HepG2 (cell line): ENCODE results near the gene PARN. TPM values are rescaled to one million over a fixed set of nuclear protein-coding genes. Genes with fewer than 3 reads are reported as not detected.

Experiments used
- CC2D1A ChIP-seq: sonication (generic); formaldehyde crosslinking; IDR thresholded peaks from 2 replicates; pipeline ENCODE4 v1.8.1; 2023; ENCODE audit warnings: mild to moderate bottlenecking, missing genetic modification reagents
- HOXA5 ChIP-seq: sonication (generic); formaldehyde crosslinking; IDR thresholded peaks from 2 replicates; pipeline ENCODE4 v1.4.0; 2020; ENCODE audit warnings: missing genetic modification reagents
- NAIF1 ChIP-seq: sonication (generic); formaldehyde crosslinking; IDR thresholded peaks from 2 replicates; pipeline ENCODE4 v1.5.0; 2020; ENCODE audit warnings: mild to moderate bottlenecking, missing genetic modification reagents, borderline replicate concordance
- RAD21 ChIP-seq: fragments of 450-650 bp; formaldehyde crosslinking; IDR thresholded peaks from 2 replicates; pipeline ENCODE4 v1.5.0; 2020; ENCODE audit warnings: mild to moderate bottlenecking
- RARG ChIP-seq: sonication (generic); formaldehyde crosslinking; IDR thresholded peaks from 2 replicates; pipeline ENCODE4 v1.4.0; 2020; ENCODE audit warnings: low read depth, mild to moderate bottlenecking, missing genetic modification reagents
- SMARCE1 ChIP-seq: fragments of 450-650 bp; IDR thresholded peaks from 2 replicates; pipeline ENCODE4 v1.6.1; 2017; ENCODE audit warnings: borderline replicate concordance
- SSRP1 ChIP-seq: IDR thresholded peaks from 2 replicates; pipeline ENCODE4 v1.6.1; 2016; ENCODE audit warnings: control low read depth
- ZFP62 ChIP-seq: sonication (generic); formaldehyde crosslinking; IDR thresholded peaks from 2 replicates; pipeline ENCODE4 v1.4.0; 2020; ENCODE audit warnings: missing genetic modification reagents
- ZFP82 ChIP-seq: sonication (generic); formaldehyde crosslinking; IDR thresholded peaks from 2 replicates; pipeline ENCODE4 v1.5.1; 2020; ENCODE audit warnings: mild to moderate bottlenecking, missing genetic modification reagents, borderline replicate concordance
- ZNF3 ChIP-seq: IDR thresholded peaks from 2 replicates; pipeline ENCODE4 v1.7.0; 2017; ENCODE audit warnings: inconsistent platforms
- ZNF441 ChIP-seq: sonication (generic); formaldehyde crosslinking; IDR thresholded peaks from 2 replicates; pipeline ENCODE4 v1.7.0; 2021; ENCODE audit warnings: missing genetic modification reagents, borderline replicate concordance
- ZNF543 ChIP-seq: sonication (generic); formaldehyde crosslinking; IDR thresholded peaks from 2 replicates; pipeline ENCODE4 v1.4.0; 2020; ENCODE audit warnings: mild to moderate bottlenecking, missing genetic modification reagents
- ZNF549 ChIP-seq: sonication (generic); formaldehyde crosslinking; IDR thresholded peaks from 2 replicates; pipeline ENCODE4 v1.5.0; 2020; ENCODE audit warnings: missing genetic modification reagents
- ZNF550 ChIP-seq: sonication (generic); formaldehyde crosslinking; IDR thresholded peaks from 2 replicates; pipeline ENCODE4 v1.4.0; 2020; ENCODE audit warnings: mild to moderate bottlenecking, missing genetic modification reagents, borderline replicate concordance
- ZNF562 ChIP-seq: sonication (generic); formaldehyde crosslinking; IDR thresholded peaks from 2 replicates; pipeline ENCODE4 v1.8.0; 2022; ENCODE audit warnings: missing genetic modification reagents, borderline replicate concordance
- ZNF567 ChIP-seq: sonication (generic); formaldehyde crosslinking; IDR thresholded peaks from 2 replicates; pipeline ENCODE4 v1.8.1; 2023; ENCODE audit warnings: mild to moderate bottlenecking, missing genetic modification reagents, borderline replicate concordance
- ZNF850 ChIP-seq: sonication (generic); formaldehyde crosslinking; conservative IDR thresholded peaks from 2 replicates; pipeline ENCODE4 v1.9.0; 2021; ENCODE audit warnings: mild to moderate bottlenecking, missing genetic modification reagents
- ZNF879 ChIP-seq: sonication (generic); formaldehyde crosslinking; IDR thresholded peaks from 2 replicates; pipeline ENCODE4 v1.8.1; 2023; ENCODE audit warnings: missing genetic modification reagents
- ZSCAN29 ChIP-seq: sonication (generic); formaldehyde crosslinking; conservative IDR thresholded peaks from 2 replicates; pipeline ENCODE4 v1.4.0; 2020; ENCODE audit warnings: mild to moderate bottlenecking, missing genetic modification reagents
- polyA plus RNA-seq, 8 experiments: library from polyadenylated mRNA; depleted of rRNA in 3 of 8; stranded (reverse) in 7 of 8; unstranded in 1 of 8; fragments of >200 nt; fragmentation: Illumina TruSeq in 4 of 8; extraction: Trizol in 4 of 8; gene quantifications; 2 replicates each; pipeline versions ENCODE4 v1.2.1 to v1.2.3, GENCODE V29; 2011 to 2016; ENCODE audit warnings: low read depth in 4 of 8, missing spikeins in 1 of 8, mixed read lengths in 1 of 8; ENCODE audit not compliant: insufficient read depth in 1 of 8
- total RNA-seq, 5 experiments: library from RNA; depleted of rRNA; stranded (reverse); fragments of >200 nt; fragmentation: Illumina TruSeq; extraction: Trizol; gene quantifications; 2 replicates each; pipeline ENCODE4 v1.2.3, GENCODE V29; 2016; ENCODE audit warnings: low read depth in 1 of 5
- TF ChIP-seq, protein P1 (sequence below): sonication (generic); formaldehyde crosslinking; IDR thresholded peaks from 2 replicates; pipeline ENCODE4 v1.5.0; 2020; ENCODE audit warnings: mild to moderate bottlenecking, low read depth, missing genetic modification reagents, borderline replicate concordance
- TF ChIP-seq, protein P2 (sequence below): sonication (generic); formaldehyde crosslinking; IDR thresholded peaks from 2 replicates; pipeline ENCODE4 v1.8.1; 2023; ENCODE audit warnings: mild to moderate bottlenecking, inconsistent platforms, moderate library complexity, missing genetic modification reagents, borderline replicate concordance
- TF ChIP-seq, protein P3 (sequence below): sonication (generic); formaldehyde crosslinking; conservative IDR thresholded peaks from 2 replicates; pipeline ENCODE4 v1.4.0; 2020; ENCODE audit warnings: mild to moderate bottlenecking, missing genetic modification reagents, moderate library complexity
- TF ChIP-seq, protein P4 (sequence below): IDR thresholded peaks from 2 replicates; pipeline ENCODE4 v1.6.1; 2018; ENCODE audit warnings: missing genetic modification reagents

PARN gene
- total and polyA plus RNA-seq, 2 of the 13 experiments (the other 11 are each of a cell fraction or from before 2014, with no cell fraction given): 13.3 to 47.6 TPM

DNA sequence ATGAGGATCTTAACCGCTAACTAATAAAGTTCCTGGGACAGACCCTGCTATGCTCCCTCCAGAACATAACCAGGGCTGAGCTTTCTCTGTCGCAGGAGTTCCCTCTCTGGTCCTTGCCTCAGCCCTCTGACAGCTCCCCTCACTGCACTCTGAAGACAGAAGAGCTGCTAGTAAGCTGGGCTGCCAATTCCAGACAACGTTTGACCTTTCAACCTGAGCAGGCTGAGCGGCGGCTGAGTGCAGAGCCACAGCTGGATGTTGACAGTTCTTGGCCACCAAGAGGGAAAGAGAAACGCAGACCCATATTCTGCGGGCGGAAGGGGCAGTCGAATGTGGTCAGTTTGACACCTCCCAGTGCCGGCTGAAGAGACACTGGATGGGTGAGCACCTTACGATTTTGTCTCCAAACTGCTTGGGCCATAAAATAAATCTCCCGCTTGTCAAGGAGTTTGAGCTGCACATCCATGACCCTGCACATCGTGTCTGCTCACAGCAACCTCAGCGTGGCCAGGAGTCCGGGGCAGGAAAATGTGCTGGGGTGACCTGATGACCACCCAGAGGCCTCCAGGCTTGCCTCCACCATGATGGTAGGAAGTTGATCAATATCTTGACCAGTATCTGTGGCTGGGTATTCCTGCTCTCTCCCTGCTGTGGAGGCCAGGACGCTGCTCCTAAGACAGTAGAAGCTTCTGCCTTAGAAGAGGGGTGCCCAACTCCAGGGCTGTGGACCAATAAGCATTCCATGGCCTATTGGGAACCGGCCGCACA lies 209.2 kb downstream of the PARN start (continued):
- TF ChIP-seq ZNF441 (no peak), CC2D1A (no peak), RAD21 (CRISPR knock-in tag) (no peak), RARG (CRISPR knock-in tag) (no peak), SMARCE1 (no peak), ZNF3 (no peak), ZNF550 (CRISPR knock-in tag) (no peak), ZSCAN29 (CRISPR knock-in tag) (no peak; the same call in 1 of the 2 replicates), ZFP62 (no peak), ZNF850 (CRISPR knock-in tag) (no peak), ZNF567 (CRISPR knock-in tag) (no peak), SSRP1 (0 out of 2 replicates have a peak, but pooled peaks have one; percentile 51), ZNF879 (no peak), NAIF1 (no peak), ZNF543 (CRISPR knock-in tag) (0 out of 2 replicates have a peak, but pooled peaks have one; percentile 41), HOXA5 (CRISPR knock-in tag) (0 out of 2 replicates have a peak, but pooled peaks have one; percentile 25), ZFP82 (no peak), ZNF562 (CRISPR knock-in tag) (no peak), ZNF549 (CRISPR knock-in tag) (no peak)
- TF ChIP-seq, protein P1, sequence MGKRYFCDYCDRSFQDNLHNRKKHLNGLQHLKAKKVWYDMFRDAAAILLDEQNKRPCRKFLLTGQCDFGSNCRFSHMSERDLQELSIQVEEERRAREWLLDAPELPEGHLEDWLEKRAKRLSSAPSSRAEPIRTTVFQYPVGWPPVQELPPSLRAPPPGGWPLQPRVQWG: no peak
- TF ChIP-seq, protein P2, sequence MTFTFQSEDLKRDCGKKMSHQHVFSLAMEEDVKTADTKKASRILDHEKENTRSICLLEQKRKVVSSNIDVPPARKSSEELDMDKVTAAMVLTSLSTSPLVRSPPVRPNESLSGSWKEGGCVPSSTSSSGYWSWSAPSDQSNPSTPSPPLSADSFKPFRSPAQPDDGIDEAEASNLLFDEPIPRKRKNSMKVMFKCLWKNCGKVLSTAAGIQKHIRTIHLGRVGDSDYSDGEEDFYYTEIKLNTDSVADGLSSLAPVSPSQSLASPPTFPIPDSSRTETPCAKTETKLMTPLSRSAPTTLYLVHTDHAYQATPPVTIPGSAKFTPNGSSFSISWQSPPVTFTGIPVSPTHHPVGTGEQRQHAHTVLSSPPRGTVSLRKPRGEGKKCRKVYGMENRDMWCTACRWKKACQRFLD (CRISPR knock-in tag): no peak
- TF ChIP-seq, protein P3, sequence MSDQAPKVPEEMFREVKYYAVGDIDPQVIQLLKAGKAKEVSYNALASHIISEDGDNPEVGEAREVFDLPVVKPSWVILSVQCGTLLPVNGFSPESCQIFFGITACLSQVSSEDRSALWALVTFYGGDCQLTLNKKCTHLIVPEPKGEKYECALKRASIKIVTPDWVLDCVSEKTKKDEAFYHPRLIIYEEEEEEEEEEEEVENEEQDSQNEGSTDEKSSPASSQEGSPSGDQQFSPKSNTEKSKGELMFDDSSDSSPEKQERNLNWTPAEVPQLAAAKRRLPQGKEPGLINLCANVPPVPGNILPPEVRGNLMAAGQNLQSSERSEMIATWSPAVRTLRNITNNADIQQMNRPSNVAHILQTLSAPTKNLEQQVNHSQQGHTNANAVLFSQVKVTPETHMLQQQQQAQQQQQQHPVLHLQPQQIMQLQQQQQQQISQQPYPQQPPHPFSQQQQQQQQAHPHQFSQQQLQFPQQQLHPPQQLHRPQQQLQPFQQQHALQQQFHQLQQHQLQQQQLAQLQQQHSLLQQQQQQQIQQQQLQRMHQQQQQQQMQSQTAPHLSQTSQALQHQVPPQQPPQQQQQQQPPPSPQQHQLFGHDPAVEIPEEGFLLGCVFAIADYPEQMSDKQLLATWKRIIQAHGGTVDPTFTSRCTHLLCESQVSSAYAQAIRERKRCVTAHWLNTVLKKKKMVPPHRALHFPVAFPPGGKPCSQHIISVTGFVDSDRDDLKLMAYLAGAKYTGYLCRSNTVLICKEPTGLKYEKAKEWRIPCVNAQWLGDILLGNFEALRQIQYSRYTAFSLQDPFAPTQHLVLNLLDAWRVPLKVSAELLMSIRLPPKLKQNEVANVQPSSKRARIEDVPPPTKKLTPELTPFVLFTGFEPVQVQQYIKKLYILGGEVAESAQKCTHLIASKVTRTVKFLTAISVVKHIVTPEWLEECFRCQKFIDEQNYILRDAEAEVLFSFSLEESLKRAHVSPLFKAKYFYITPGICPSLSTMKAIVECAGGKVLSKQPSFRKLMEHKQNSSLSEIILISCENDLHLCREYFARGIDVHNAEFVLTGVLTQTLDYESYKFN (CRISPR knock-in tag): peak; percentile 63
- TF ChIP-seq, protein P4, sequence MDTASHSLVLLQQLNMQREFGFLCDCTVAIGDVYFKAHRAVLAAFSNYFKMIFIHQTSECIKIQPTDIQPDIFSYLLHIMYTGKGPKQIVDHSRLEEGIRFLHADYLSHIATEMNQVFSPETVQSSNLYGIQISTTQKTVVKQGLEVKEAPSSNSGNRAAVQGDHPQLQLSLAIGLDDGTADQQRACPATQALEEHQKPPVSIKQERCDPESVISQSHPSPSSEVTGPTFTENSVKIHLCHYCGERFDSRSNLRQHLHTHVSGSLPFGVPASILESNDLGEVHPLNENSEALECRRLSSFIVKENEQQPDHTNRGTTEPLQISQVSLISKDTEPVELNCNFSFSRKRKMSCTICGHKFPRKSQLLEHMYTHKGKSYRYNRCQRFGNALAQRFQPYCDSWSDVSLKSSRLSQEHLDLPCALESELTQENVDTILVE (CRISPR knock-in tag): no peak
